Neural progenitor cell (in vitro differentiated cells): ENCODE data around the gene EVL. TPM values are rescaled to one million over a fixed set of nuclear protein-coding genes. Genes with fewer than 3 reads are reported as not detected.

Experiments
- DNase-seq: peaks from one replicate; pipeline ENCODE4 v3.0.0-alpha.2; 2016; ENCODE audit warnings: low spot score
- H2AFZ ChIP-seq: fragments of 200-600 bp; sonication (generic); replicated peaks from 2 replicates; pipeline ENCODE4 v1.6.1; 2016; ENCODE audit warnings: antibody characterized with exemption
- H3F3A ChIP-seq: fragments of 200-600 bp; sonication (generic); 2 replicates; pipeline ENCODE4 v1.6.1; 2016; ENCODE audit warnings: antibody characterized with exemption, low read depth
- H3K27ac ChIP-seq: fragments of 200-600 bp; sonication (generic); 2 replicates; pipeline ENCODE4 v1.5.1; 2016; ENCODE audit warnings: mild to moderate bottlenecking
- H3K27me3 ChIP-seq: fragments of 200-600 bp; sonication (generic); 2 replicates; pipeline ENCODE4 v1.6.1; 2016; ENCODE audit warnings: mild to moderate bottlenecking, moderate library complexity
- H3K36me3 ChIP-seq: fragments of 200-600 bp; sonication (generic); 2 replicates; pipeline ENCODE4 v1.5.1; 2016
- H3K4me1 ChIP-seq: fragments of 200-600 bp; sonication (generic); 2 replicates; pipeline ENCODE4 v1.6.1; 2016; ENCODE audit warnings: mixed run types
- H3K4me2 ChIP-seq: fragments of 200-600 bp; sonication (generic); 2 replicates; pipeline ENCODE4 v1.6.1; 2016
- H3K4me3 ChIP-seq: fragments of 200-600 bp; sonication (generic); 2 replicates; pipeline ENCODE4 v1.5.1; 2016
- H3K79me2 ChIP-seq: fragments of 200-600 bp; sonication (generic); 2 replicates; pipeline ENCODE4 v1.6.1; 2016; ENCODE audit warnings: low read depth
- H3K9ac ChIP-seq: fragments of 200-600 bp; sonication (generic); 2 replicates; pipeline ENCODE4 v1.6.1; 2016
- H3K9me3 ChIP-seq: fragments of 200-600 bp; sonication (generic); 2 replicates; pipeline ENCODE4 v1.5.1; 2016; ENCODE audit warnings: low read depth
- H4K20me1 ChIP-seq: fragments of 200-600 bp; sonication (generic); 2 replicates; pipeline ENCODE4 v1.6.1; 2016; ENCODE audit warnings: low read depth
- H3K27ac Mint-ChIP-seq: 3 replicates; pipeline ENCODE4 v1.8.0; 2021; ENCODE audit warnings: mixed read lengths
- H3K27me3 Mint-ChIP-seq: 2 replicates; pipeline ENCODE4 v1.8.0; 2022; ENCODE audit warnings: low read depth, mild to moderate bottlenecking, inconsistent platforms, moderate library complexity, mixed read lengths; ENCODE audit not compliant: insufficient read depth
- H3K36me3 Mint-ChIP-seq: 3 replicates; pipeline ENCODE4 v1.8.0; 2021; ENCODE audit warnings: mixed read lengths
- H3K4me1 Mint-ChIP-seq: 3 replicates; pipeline ENCODE4 v1.8.0; 2021; ENCODE audit warnings: mixed read lengths
- H3K4me3 Mint-ChIP-seq: 3 replicates; pipeline ENCODE4 v1.8.0; 2021; ENCODE audit warnings: mild to moderate bottlenecking, moderate library complexity, mixed read lengths
- H3K9me3 Mint-ChIP-seq: 3 replicates; pipeline ENCODE4 v1.8.0; 2020; ENCODE audit warnings: mixed read lengths
- CTCF ChIP-seq: fragments of 200-600 bp; sonication (generic); IDR thresholded peaks from 2 replicates; pipeline ENCODE4 v1.5.1; 2017; ENCODE audit warnings: antibody characterized with exemption, mild to moderate bottlenecking
- EZH2 ChIP-seq: fragments of 200-600 bp; sonication (generic); IDR thresholded peaks from 2 replicates; pipeline ENCODE4 v1.6.1; 2017; ENCODE audit warnings: antibody characterized with exemption, mild to moderate bottlenecking, moderate library complexity
- EZH2phosphoT487 ChIP-seq: fragments of 200-600 bp; sonication (generic); IDR thresholded peaks from 2 replicates; pipeline ENCODE4 v1.6.1; 2017; ENCODE audit warnings: antibody characterized with exemption
- total RNA-seq: library from RNA; depleted of rRNA; stranded (reverse); fragments of >200 nt; gene quantifications from 2 replicates; pipeline ENCODE4 v1.2.3, GENCODE V29; 2015; ENCODE audit warnings: low replicate concordance

EVL gene
- total RNA-seq, 1 donor from 2014 or later: 49.2 TPM

- Histone ChIP-seq H3F3A (no peaks in the 10 kb centered on the region), H4K20me1 (peaks cover 34% of the 10 kb centered on the region), H3K4me1 (no peaks in the 10 kb centered on the region), H3K27me3 (no peaks in the 10 kb centered on the region), H3K4me3 (no peak overlapping the region), H3K27ac (no peak overlapping the region), H3K36me3 (no peaks in the 10 kb centered on the region), H3K4me2 (no peak overlapping the region), H3K9me3 (no peaks in the 10 kb centered on the region), H3K9ac (no peak overlapping the region), H3K79me2 (peaks cover 8% of the 10 kb centered on the region), H2AFZ (no peak overlapping the region)
- no peak overlapping the region for H3K27ac Mint-ChIP-seq
- no peak for DNase-seq
- peaks cover 16% of the 10 kb centered on the region for H3K9me3 Mint-ChIP-seq
- TF ChIP-seq CTCF (peak; percentile 28), EZH2phosphoT487 (no peak), EZH2 (no peak)
- H3K4me1 Mint-ChIP-seq: peaks cover 7% of the 10 kb centered on the region
- no peak overlapping the region for H3K4me3 Mint-ChIP-seq
- H3K27me3 Mint-ChIP-seq: peaks cover 2% of the 10 kb centered on the region
- peaks cover 19% of the 10 kb centered on the region for H3K36me3 Mint-ChIP-seq
Observed at GRCh38 chr14:100056964-100057795, 8.0 kb upstream of the EVL start.

- H4K20me1 ChIP-seq: peaks cover 34% of the 10 kb centered on the region
- H3K27ac ChIP-seq: no peak overlapping the region
- no peak for DNase-seq
- H3K79me2 ChIP-seq: no peaks in the 10 kb centered on the region
- H3K4me2 ChIP-seq: no peak overlapping the region
- H3K9me3 Mint-ChIP-seq: peaks cover 16% of the 10 kb centered on the region
- H3K4me3 Mint-ChIP-seq: no peak overlapping the region
- H3K4me1 Mint-ChIP-seq: peaks cover 7% of the 10 kb centered on the region
- peaks cover 18% of the 10 kb centered on the region for H3K36me3 Mint-ChIP-seq
- H3K9ac ChIP-seq: no peak overlapping the region
- no peak overlapping the region for H3K4me3 ChIP-seq
- H3K4me1 ChIP-seq: no peaks in the 10 kb centered on the region
- TF ChIP-seq EZH2phosphoT487 (no peak), CTCF (no peak), EZH2 (no peak)
- no peaks in the 10 kb centered on the region for H3K27me3 ChIP-seq
- no peaks in the 10 kb centered on the region for H3K36me3 ChIP-seq
- H3K27me3 Mint-ChIP-seq: peaks cover 2% of the 10 kb centered on the region
- H3K9me3 ChIP-seq: no peaks in the 10 kb centered on the region
- no peaks in the 10 kb centered on the region for H3F3A ChIP-seq
- H2AFZ ChIP-seq: no peak overlapping the region
- no peak overlapping the region for H3K27ac Mint-ChIP-seq
Observed at GRCh38 chr14:100058777-100059437, 6.3 kb upstream of the EVL start.

GRCh38 chr14:100059438-100059781 is 5.8 kb upstream of the EVL start:
- TF ChIP-seq EZH2 (no peak), CTCF (no peak), EZH2phosphoT487 (no peak)
- no peak overlapping the region for H2AFZ ChIP-seq
- no peak overlapping the region for H3K9ac ChIP-seq
- no peaks in the 10 kb centered on the region for H3K27me3 ChIP-seq
- no peaks in the 10 kb centered on the region for H3K9me3 ChIP-seq
- no peak for DNase-seq
- Mint-ChIP-seq H3K4me3 (no peak overlapping the region), H3K4me1 (peaks cover 5% of the 10 kb centered on the region), H3K36me3 (peaks cover 18% of the 10 kb centered on the region), H3K27me3 (peaks cover 2% of the 10 kb centered on the region), H3K9me3 (peaks cover 16% of the 10 kb centered on the region), H3K27ac (no peak overlapping the region)
- H3K4me1 ChIP-seq: no peaks in the 10 kb centered on the region
- H3K4me3 ChIP-seq: no peak overlapping the region
- no peaks in the 10 kb centered on the region for H3K36me3 ChIP-seq
- no peak overlapping the region for H3K4me2 ChIP-seq
- peaks cover 29% of the 10 kb centered on the region for H4K20me1 ChIP-seq
- no peaks in the 10 kb centered on the region for H3K79me2 ChIP-seq
- no peak overlapping the region for H3K27ac ChIP-seq
- no peaks in the 10 kb centered on the region for H3F3A ChIP-seq
